Measurements from ENCODE around the gene GPR55.

The GPR55 gene

DNA sequence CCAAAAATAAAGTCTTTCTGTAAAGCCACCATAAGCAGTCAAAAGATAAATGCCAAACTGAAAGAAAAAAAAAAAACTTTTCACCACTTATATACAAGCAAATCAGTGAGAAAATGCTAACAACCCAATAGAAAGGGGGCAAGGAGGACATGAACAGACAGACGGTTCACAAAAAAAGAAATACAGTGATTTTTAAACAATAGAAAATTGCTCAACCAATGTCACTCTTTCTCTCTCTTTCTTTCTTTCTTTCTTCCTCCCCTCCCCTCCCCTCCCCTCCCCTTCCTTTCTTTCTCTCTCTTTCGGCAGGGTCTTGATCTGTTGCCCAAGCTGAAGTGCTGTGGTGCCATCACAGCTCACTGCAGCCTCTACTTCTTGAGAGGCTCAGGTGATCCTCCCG is 42.1 kb upstream of the GPR55 start:
- H3K9me3 ChIP-seq (ENCODE audit: control extremely low read depth in 1 of 5, control insufficient read depth in 4 of 5, insufficient read depth in 2 of 5, low read depth in 1 of 5, low read length in 4 of 5): no peaks in the 10 kb centered on the region
- H3K27ac ChIP-seq (ENCODE audit: insufficient read depth in 1 of 2, low read depth in 1 of 2, low read length in 2 of 2, poor library complexity in 1 of 2, severe bottlenecking in 2 of 2): no peak overlapping the region
- ChIA-PET CTCF (interaction anchor here (0.9 to 2.2 kb wide), 5 partner anchors 11 to 53 kb away, joined by 3 to 8 read pairs (median 6); partner anchors contain the start of gene SPATA3), POLR2A (no interaction called here)
- WGBS (ENCODE audit: insufficient coverage): 63% methylated on average over 2 of the region's 3 CpGs
- H3K27me3 ChIP-seq (replicated peaks in 2 of 5; ENCODE audit: control insufficient read depth in 4 of 5, insufficient read depth in 5 of 5, low read length in 4 of 5): no peaks in the 10 kb centered on the region
- peaks cover 0 to 2% (median 0%) of the 10 kb centered on the region in 4 experiments for H3K4me1 ChIP-seq (ENCODE audit: control extremely low read depth in 1 of 4, control insufficient read depth in 4 of 4, insufficient read depth in 4 of 4, low read length in 3 of 4)
- H3K4me3 ChIP-seq (ENCODE audit: control insufficient read depth in 1 of 7, extremely low read depth in 1 of 7, insufficient read depth in 4 of 7, low read depth in 2 of 7, low read length in 6 of 7): no peak overlapping the region
- no peaks in the 10 kb centered on the region for H3K36me3 ChIP-seq (ENCODE audit: control insufficient read depth in 4 of 4, insufficient read depth in 4 of 4, low read length in 3 of 4)
- DNase-seq: no peak

DNA sequence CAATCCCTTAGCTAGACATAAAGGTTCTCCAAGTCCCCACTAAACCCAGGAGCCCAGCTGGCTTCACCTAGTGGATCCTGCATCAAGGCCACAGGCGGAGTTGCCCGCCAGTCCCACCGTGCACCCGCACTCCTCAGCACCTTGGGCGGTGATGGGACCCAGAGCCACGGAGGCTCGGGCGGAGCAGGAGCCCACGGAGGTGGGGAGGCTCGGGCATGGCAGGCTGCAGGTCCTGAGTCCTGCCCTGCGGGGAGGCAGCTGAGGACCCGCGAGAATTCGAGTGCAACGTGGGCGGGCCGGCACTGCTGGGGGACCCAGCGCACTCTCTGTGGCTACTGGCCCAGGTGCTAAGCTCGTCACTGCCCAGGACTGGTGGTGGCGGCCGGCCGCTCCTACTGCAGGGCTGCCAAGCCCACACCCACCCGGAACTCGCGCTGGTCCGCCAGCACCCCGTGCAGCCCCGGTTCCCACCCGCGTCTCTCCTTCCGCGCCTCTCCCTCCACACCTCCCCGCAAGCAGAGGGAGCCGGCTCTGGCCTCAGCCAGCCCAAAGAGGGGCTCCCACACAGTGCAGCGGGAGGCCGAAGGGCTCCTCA is 39.2 kb upstream of the GPR55 start:
- no peak overlapping the region for H3K27ac ChIP-seq (ENCODE audit: insufficient read depth in 1 of 2, low read depth in 1 of 2, low read length in 2 of 2, poor library complexity in 1 of 2, severe bottlenecking in 2 of 2)
- H3K36me3 ChIP-seq (ENCODE audit: control insufficient read depth in 4 of 4, insufficient read depth in 4 of 4, low read length in 3 of 4): no peaks in the 10 kb centered on the region
- ChIA-PET CTCF (no interaction called here), POLR2A (no interaction called here)
- H3K27me3 ChIP-seq (replicated peaks in 2 of 5; ENCODE audit: control insufficient read depth in 4 of 5, insufficient read depth in 5 of 5, low read length in 4 of 5): peaks cover 0 to 2% (median 1%) of the 10 kb centered on the region in 5 experiments
- DNase-seq: no peak
- H3K4me1 ChIP-seq (ENCODE audit: control extremely low read depth in 1 of 4, control insufficient read depth in 4 of 4, insufficient read depth in 4 of 4, low read length in 3 of 4): peaks cover 0 to under 1% (median 0%) of the 10 kb centered on the region in 4 experiments
- 99% methylated on average over 34 of the region's 36 CpGs for WGBS (ENCODE audit: insufficient coverage)
- H3K9me3 ChIP-seq (ENCODE audit: control extremely low read depth in 1 of 5, control insufficient read depth in 4 of 5, insufficient read depth in 2 of 5, low read depth in 1 of 5, low read length in 4 of 5): no peaks in the 10 kb centered on the region
- no peak overlapping the region for H3K4me3 ChIP-seq (ENCODE audit: control insufficient read depth in 1 of 7, extremely low read depth in 1 of 7, insufficient read depth in 4 of 7, low read depth in 2 of 7, low read length in 6 of 7)

DNA sequence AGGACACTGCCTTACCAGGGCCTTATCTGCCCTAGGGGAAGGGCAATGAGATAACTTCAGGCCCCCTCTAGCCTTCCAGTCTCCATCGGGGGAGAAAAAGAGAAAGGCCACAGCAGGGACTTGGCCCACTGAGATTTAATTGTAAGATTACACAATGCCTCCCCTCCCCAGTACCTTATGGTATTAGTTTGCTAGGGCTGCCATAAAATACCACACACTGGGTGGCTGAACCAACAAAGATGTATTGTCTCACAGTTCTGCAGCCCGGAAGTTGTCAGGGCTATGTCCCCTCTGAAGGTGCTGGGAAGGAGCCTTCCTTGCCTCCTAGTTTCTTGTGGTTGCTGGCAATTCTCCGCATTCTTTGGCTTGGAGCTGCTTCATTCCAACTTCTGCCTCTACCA is 36.0 kb upstream of the GPR55 start:
- 100% methylated on average over 2 of the region's 3 CpGs for WGBS (ENCODE audit: insufficient coverage)
- no peaks in the 10 kb centered on the region for H3K36me3 ChIP-seq (ENCODE audit: control insufficient read depth in 4 of 4, insufficient read depth in 4 of 4, low read length in 3 of 4)
- peaks cover 0 to 9% (median 6%) of the 10 kb centered on the region in 4 experiments for H3K4me1 ChIP-seq (ENCODE audit: control extremely low read depth in 1 of 4, control insufficient read depth in 4 of 4, insufficient read depth in 4 of 4, low read length in 3 of 4)
- ChIA-PET POLR2A (interaction anchor here (0.8 kb wide), 1 partner anchor 14 kb away, joined by 3 read pairs; no protein-coding TSS in a partner anchor), CTCF (no interaction called here)
- no peak overlapping the region for H3K27ac ChIP-seq (ENCODE audit: insufficient read depth in 1 of 2, low read depth in 1 of 2, low read length in 2 of 2, poor library complexity in 1 of 2, severe bottlenecking in 2 of 2)
- H3K27me3 ChIP-seq (replicated peaks in 2 of 5; ENCODE audit: control insufficient read depth in 4 of 5, insufficient read depth in 5 of 5, low read length in 4 of 5): peaks cover 3 to 25% (median 12%) of the 10 kb centered on the region in 5 experiments
- H3K9me3 ChIP-seq (ENCODE audit: control extremely low read depth in 1 of 5, control insufficient read depth in 4 of 5, insufficient read depth in 2 of 5, low read depth in 1 of 5, low read length in 4 of 5): no peaks in the 10 kb centered on the region
- no peak for DNase-seq
- no peak overlapping the region for H3K4me3 ChIP-seq (ENCODE audit: control insufficient read depth in 1 of 7, extremely low read depth in 1 of 7, insufficient read depth in 4 of 7, low read depth in 2 of 7, low read length in 6 of 7)

DNA sequence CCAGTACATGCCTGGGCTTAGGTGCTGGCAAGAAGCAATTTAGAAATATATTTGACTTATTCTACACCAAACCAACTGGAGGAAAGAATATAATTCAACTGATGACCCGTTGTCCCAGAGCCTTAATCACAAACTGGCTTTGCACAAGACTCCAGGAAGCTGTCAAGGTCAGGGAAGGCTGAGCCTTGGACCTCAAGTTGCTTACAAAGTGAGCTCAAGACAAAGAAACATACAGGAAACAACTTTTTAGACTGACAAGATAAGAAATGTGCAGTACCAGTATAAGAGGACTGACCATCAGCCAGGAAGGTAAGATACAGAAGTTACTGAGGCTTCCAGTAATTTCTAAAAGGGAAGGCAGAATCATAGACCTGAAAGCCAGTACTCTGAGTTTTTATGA is 35.0 kb upstream of the GPR55 start:
- no peak overlapping the region for H3K4me3 ChIP-seq (ENCODE audit: control insufficient read depth in 1 of 7, extremely low read depth in 1 of 7, insufficient read depth in 4 of 7, low read depth in 2 of 7, low read length in 6 of 7)
- CTCF ChIA-PET: interaction anchor here (1.2 kb wide), 2 partner anchors 14 to 32 kb away, joined by 3 read pairs; no protein-coding TSS in a partner anchor

DNA sequence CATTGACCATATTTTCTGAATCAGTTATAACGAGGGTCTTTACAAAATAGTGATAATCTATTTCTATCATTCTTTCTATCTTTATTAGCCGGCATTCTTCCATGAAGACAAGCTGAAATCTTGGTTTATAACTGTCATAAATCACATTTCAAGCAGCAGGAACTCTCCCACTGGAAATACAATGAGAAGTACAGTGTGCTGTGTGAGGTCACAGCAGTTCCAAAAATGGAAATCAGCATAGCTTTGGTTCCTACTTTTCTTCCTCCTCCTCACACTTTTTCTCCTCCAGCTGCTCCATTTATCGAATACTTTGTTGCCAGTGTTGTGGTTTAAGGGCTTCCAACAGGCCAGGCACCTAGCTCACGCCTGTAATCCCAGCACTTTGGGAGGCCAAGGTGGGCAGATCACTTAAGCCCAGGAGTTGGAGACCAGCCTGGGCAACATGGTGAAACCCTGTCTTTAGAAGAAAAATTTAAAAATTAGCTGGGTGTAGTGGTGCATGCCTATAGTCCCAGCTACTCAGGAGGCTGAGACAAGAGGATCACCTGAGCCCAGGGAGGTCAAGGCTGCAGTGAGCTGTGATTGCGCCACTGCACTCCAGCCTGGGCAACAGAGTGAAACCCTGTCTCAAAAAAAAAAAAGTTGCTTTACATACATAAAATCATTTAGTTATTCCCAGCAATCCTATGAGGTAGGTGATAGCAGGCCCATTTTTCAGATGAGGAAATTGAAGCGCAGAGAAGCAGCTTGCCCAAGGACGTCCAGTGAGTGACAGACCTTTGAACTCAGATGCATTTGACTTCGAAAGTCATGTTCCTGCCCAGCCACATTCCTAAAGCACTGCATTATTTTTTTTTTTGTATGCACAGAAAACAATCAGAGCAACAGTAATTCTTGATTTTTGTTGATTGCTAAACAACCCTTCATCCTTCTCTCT is 34.0 kb upstream of the GPR55 start:
- H3K27ac ChIP-seq (ENCODE audit: insufficient read depth in 1 of 2, low read depth in 1 of 2, low read length in 2 of 2, poor library complexity in 1 of 2, severe bottlenecking in 2 of 2): no peak overlapping the region
- WGBS (ENCODE audit: insufficient coverage): 86% methylated on average over 4 of the region's 8 CpGs
- peaks cover 0 to 10% (median 7%) of the 10 kb centered on the region in 4 experiments for H3K4me1 ChIP-seq (ENCODE audit: control extremely low read depth in 1 of 4, control insufficient read depth in 4 of 4, insufficient read depth in 4 of 4, low read length in 3 of 4)
- no peaks in the 10 kb centered on the region for H3K9me3 ChIP-seq (ENCODE audit: control extremely low read depth in 1 of 5, control insufficient read depth in 4 of 5, insufficient read depth in 2 of 5, low read depth in 1 of 5, low read length in 4 of 5)
- no peaks in the 10 kb centered on the region for H3K36me3 ChIP-seq (ENCODE audit: control insufficient read depth in 4 of 4, insufficient read depth in 4 of 4, low read length in 3 of 4)
- no peak for DNase-seq
- H3K4me3 ChIP-seq (ENCODE audit: control insufficient read depth in 1 of 7, extremely low read depth in 1 of 7, insufficient read depth in 4 of 7, low read depth in 2 of 7, low read length in 6 of 7): no peak overlapping the region
- CTCF ChIA-PET: interaction anchor here (1.2 kb wide), 2 partner anchors 15 to 33 kb away, joined by 3 read pairs; no protein-coding TSS in a partner anchor
- POLR2A ChIA-PET: no interaction called here
- H3K27me3 ChIP-seq (replicated peaks in 2 of 5; ENCODE audit: control insufficient read depth in 4 of 5, insufficient read depth in 5 of 5, low read length in 4 of 5): peaks cover 3 to 28% (median 12%) of the 10 kb centered on the region in 5 experiments

More for the DNA sequence above, 35.0 kb upstream of the GPR55 start:
- 100% methylated on average over 1 of the region's 1 CpG for WGBS (ENCODE audit: insufficient coverage)
- Histone ChIP-seq H3K27me3 (replicated peaks in 2 of 5; ENCODE audit: control insufficient read depth in 4 of 5, insufficient read depth in 5 of 5, low read length in 4 of 5) (peaks cover 3 to 28% (median 12%) of the 10 kb centered on the region in 5 experiments), H3K36me3 (ENCODE audit: control insufficient read depth in 4 of 4, insufficient read depth in 4 of 4, low read length in 3 of 4) (no peaks in the 10 kb centered on the region), H3K9me3 (ENCODE audit: control extremely low read depth in 1 of 5, control insufficient read depth in 4 of 5, insufficient read depth in 2 of 5, low read depth in 1 of 5, low read length in 4 of 5) (no peaks in the 10 kb centered on the region), H3K27ac (ENCODE audit: insufficient read depth in 1 of 2, low read depth in 1 of 2, low read length in 2 of 2, poor library complexity in 1 of 2, severe bottlenecking in 2 of 2) (no peak overlapping the region), H3K4me1 (ENCODE audit: control extremely low read depth in 1 of 4, control insufficient read depth in 4 of 4, insufficient read depth in 4 of 4, low read length in 3 of 4) (peaks cover 0 to 9% (median 6%) of the 10 kb centered on the region in 4 experiments)
- POLR2A ChIA-PET: interaction anchor here (0.8 kb wide), 1 partner anchor 13 kb away, joined by 3 read pairs; no protein-coding TSS in a partner anchor
- DNase-seq: no peak

DNA sequence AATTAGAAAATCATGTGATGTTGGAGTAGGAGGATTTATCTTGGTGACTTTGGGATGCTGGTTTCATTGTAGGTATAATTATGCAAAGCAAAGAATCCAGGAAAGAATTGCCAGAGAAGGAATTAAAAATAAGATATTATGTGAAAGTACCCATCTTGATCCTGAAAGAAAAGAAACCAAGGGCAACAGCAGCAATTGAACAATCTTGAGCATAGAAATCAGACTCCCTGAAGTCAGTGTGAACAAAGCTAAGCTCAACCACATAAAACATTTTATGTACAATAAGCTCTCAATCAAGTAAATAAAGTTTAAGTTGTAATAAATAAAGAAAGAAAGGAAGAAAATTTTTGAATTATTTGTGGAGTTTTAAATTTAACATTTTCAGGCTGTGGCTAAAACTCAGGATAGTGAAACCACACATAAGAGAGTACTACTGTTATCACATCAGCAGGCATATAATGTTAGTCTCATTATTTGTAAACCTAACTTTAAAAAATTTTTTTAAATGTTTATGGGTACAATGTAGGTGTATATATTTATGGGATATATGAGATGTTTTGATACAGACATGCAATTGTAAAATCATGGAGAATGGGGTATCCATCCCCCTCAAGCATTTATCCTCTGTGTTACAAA is 32.8 kb upstream of the GPR55 start:
- peaks cover 0 to 16% (median 10%) of the 10 kb centered on the region in 4 experiments for H3K4me1 ChIP-seq (ENCODE audit: control extremely low read depth in 1 of 4, control insufficient read depth in 4 of 4, insufficient read depth in 4 of 4, low read length in 3 of 4)
- H3K36me3 ChIP-seq (ENCODE audit: control insufficient read depth in 4 of 4, insufficient read depth in 4 of 4, low read length in 3 of 4): no peaks in the 10 kb centered on the region
- no peaks in the 10 kb centered on the region for H3K9me3 ChIP-seq (ENCODE audit: control extremely low read depth in 1 of 5, control insufficient read depth in 4 of 5, insufficient read depth in 2 of 5, low read depth in 1 of 5, low read length in 4 of 5)
- DNase-seq: no peak
- peaks cover 3 to 28% (median 12%) of the 10 kb centered on the region in 5 experiments for H3K27me3 ChIP-seq (replicated peaks in 2 of 5; ENCODE audit: control insufficient read depth in 4 of 5, insufficient read depth in 5 of 5, low read length in 4 of 5)
- H3K4me3 ChIP-seq (ENCODE audit: control insufficient read depth in 1 of 7, extremely low read depth in 1 of 7, insufficient read depth in 4 of 7, low read depth in 2 of 7, low read length in 6 of 7): peak overlapping the region in 5 of 7 experiments; percentile 33 to 67 (median 51)
- H3K27ac ChIP-seq (ENCODE audit: insufficient read depth in 1 of 2, low read depth in 1 of 2, low read length in 2 of 2, poor library complexity in 1 of 2, severe bottlenecking in 2 of 2): no peak overlapping the region
- CTCF ChIA-PET: interaction anchor here (1.4 kb wide), 1 partner anchor 31 kb away, joined by 3 read pairs; no protein-coding TSS in a partner anchor
- POLR2A ChIA-PET: no interaction called here
